PC-3 (cell line): Measurements from ENCODE around the gene CABCOCO1. TPM values are rescaled to one million over a fixed set of nuclear protein-coding genes. Genes with fewer than 3 reads are reported as not detected.

ENCODE experiments used
- ATAC-seq: fragments of 200-7000 bp; cut with Tn5 transposase; 2 replicates; pipeline ENCODE4 v1.9.1; 2020; ENCODE audit warnings: mild to moderate bottlenecking, moderate library complexity
- BruUV-seq: library from RNA; stranded (reverse); fragments of 400-500 nt; replicated peaks from 2 replicates; lab custom pipeline; 2021; lab: Mats Ljungman, UMichigan
- CTCF ChIA-PET: fragments of 300-600 bp; sonication (Branson Sonifier 250); formaldehyde crosslinking; loops from one replicate; lab custom pipeline; 2022; ENCODE audit warnings: antibody characterized with exemption; lab: Charles Lee
- POLR2A ChIA-PET: fragments of 300-600 bp; sonication (Branson Sonifier 250); formaldehyde crosslinking; loops from one replicate; lab custom pipeline; 2022; ENCODE audit warnings: antibody characterized with exemption; ENCODE audit not compliant: unreplicated experiment; lab: Charles Lee
- DNase-seq: peaks from one replicate; pipeline ENCODE4 v3.0.0-alpha.2; 2015
- H2AFZ ChIP-seq: fragments of 300-600 bp; sonication (generic); 2 replicates; pipeline ENCODE4 v1.6.0; 2016; ENCODE audit warnings: antibody characterized with exemption, low read length
- H3F3A ChIP-seq: fragments of 300-600 bp; sonication (generic); one replicate; pipeline ENCODE4 v1.6.0; 2017; ENCODE audit warnings: antibody characterized with exemption, low read length, control low read depth, mild to moderate bottlenecking; ENCODE audit not compliant: unreplicated experiment
- H3K27ac ChIP-seq: fragments of 300-600 bp; sonication (generic); 2 replicates; pipeline ENCODE4 v1.5.1; 2016; ENCODE audit warnings: mild to moderate bottlenecking, low read length
- H3K27me3 ChIP-seq: fragments of 300-600 bp; sonication (generic); 2 replicates; pipeline ENCODE4 v1.6.1; 2016; ENCODE audit warnings: low read length, mixed read lengths
- H3K36me3 ChIP-seq: fragments of 300-600 bp; sonication (generic); 2 replicates; pipeline ENCODE4 v1.6.1; 2016; ENCODE audit warnings: low read depth, mixed run types, low read length, mixed read lengths
- H3K4me1 ChIP-seq: fragments of 300-600 bp; sonication (generic); 2 replicates; pipeline ENCODE4 v1.5.1; 2016; ENCODE audit warnings: low read length; ENCODE audit not compliant: insufficient read depth
- H3K4me2 ChIP-seq: fragments of 300-600 bp; sonication (generic); 2 replicates; pipeline ENCODE4 v1.6.0; 2016; ENCODE audit warnings: low read length
- H3K4me3 ChIP-seq: fragments of 300-600 bp; sonication (generic); 2 replicates; pipeline ENCODE4 v1.5.1; 2016; ENCODE audit warnings: mild to moderate bottlenecking, low read length, mixed read lengths
- H3K79me2 ChIP-seq: fragments of 300-600 bp; sonication (generic); 2 replicates; pipeline ENCODE4 v1.6.1; 2017; ENCODE audit warnings: low read length, mixed read lengths
- H3K9ac ChIP-seq: fragments of 300-600 bp; sonication (generic); 2 replicates; pipeline ENCODE4 v1.6.0; 2016; ENCODE audit warnings: mild to moderate bottlenecking, low read length
- H3K9me2 ChIP-seq: fragments of 300-600 bp; sonication (generic); replicated peaks from 2 replicates; pipeline ENCODE4 v1.6.1; 2016; ENCODE audit warnings: mixed run types, low read length, mixed read lengths
- H3K9me3 ChIP-seq: fragments of 300-600 bp; sonication (generic); 2 replicates; pipeline ENCODE4 v1.6.1; 2016; ENCODE audit warnings: low read length, mixed read lengths
- H4K20me1 ChIP-seq: fragments of 300-600 bp; sonication (generic); 2 replicates; pipeline ENCODE4 v1.6.1; 2016; ENCODE audit warnings: low read length, mixed read lengths
- EZH2 ChIP-seq: fragments of 300-600 bp; sonication (generic); IDR thresholded peaks from one replicate; pipeline ENCODE4 v1.6.1; 2017; ENCODE audit warnings: antibody characterized with exemption, mild to moderate bottlenecking, low read length; ENCODE audit not compliant: unreplicated experiment
- EZH2phosphoT487 ChIP-seq: fragments of 300-600 bp; sonication (generic); IDR thresholded peaks from 2 replicates; pipeline ENCODE4 v1.6.1; 2018; ENCODE audit warnings: mild to moderate bottlenecking, antibody characterized with exemption, low read length, borderline replicate concordance
- intact Hi-C: fragments of 100-400 bp; cut with micrococcal nuclease; formaldehyde crosslinking; loops from 2 replicates; pipeline ENCODE4 v1.9.0; 2023
- total RNA-seq: library from RNA; depleted of rRNA; stranded (reverse); fragments of >200 nt; gene quantifications from 2 replicates; pipeline ENCODE4 v1.2.3, GENCODE V29; 2014
- TF ChIP-seq, protein P1 (sequence below): fragments of 300-600 bp; sonication (generic); conservative IDR thresholded peaks from 2 replicates; pipeline ENCODE4 v1.5.1; 2017; ENCODE audit warnings: antibody characterized with exemption, low read depth, mild to moderate bottlenecking, low read length

CABCOCO1 gene
- total RNA-seq, 1 experiment from 2014 or later, result not detected

DNA sequence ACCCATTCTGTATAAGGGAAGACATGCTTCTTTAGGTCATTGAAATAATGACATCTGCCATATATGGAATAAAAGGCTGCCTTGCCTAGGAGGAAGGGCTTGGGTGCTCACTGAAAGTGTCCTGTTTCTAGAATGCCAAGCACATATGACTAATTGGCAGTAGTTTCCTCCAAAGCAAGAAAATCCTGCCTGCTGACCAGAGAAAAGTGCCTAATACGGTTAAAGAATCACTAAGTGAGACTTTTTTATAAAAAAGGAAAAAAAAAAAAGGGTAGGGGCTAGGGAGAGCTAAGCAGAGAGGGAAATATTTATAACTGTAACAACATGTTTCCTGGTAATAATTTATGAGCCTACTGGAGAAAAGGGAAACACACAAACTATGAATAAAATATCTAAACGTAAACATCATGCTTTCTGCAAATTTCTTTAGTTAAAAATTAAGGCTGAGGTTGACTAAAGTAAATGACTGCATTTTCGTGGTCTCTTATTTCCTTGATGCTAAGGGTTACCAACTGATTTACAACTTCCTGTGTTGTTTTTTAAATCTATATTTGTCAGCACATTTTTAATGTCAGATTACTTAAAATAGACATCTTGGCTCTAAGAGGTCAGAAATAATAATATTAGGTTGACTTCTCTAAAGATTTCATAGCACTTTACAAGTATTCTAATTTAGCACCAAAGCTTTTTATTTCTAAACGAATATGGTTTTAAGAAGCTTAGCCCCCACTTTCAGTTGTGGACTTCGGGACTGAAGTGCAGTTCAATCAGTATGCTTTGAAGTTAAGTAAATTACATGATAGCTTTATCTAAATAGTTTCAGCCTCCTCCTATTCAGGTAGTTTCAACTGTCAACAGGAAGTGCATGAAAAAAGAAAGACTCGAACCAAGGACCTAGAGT, 89.6 kb downstream of the CABCOCO1 start:
- no peak for TF ChIP-seq EZH2
- no peak for TF ChIP-seq EZH2phosphoT487
- TF ChIP-seq, protein P1, sequence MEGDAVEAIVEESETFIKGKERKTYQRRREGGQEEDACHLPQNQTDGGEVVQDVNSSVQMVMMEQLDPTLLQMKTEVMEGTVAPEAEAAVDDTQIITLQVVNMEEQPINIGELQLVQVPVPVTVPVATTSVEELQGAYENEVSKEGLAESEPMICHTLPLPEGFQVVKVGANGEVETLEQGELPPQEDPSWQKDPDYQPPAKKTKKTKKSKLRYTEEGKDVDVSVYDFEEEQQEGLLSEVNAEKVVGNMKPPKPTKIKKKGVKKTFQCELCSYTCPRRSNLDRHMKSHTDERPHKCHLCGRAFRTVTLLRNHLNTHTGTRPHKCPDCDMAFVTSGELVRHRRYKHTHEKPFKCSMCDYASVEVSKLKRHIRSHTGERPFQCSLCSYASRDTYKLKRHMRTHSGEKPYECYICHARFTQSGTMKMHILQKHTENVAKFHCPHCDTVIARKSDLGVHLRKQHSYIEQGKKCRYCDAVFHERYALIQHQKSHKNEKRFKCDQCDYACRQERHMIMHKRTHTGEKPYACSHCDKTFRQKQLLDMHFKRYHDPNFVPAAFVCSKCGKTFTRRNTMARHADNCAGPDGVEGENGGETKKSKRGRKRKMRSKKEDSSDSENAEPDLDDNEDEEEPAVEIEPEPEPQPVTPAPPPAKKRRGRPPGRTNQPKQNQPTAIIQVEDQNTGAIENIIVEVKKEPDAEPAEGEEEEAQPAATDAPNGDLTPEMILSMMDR, result no peak

DNA sequence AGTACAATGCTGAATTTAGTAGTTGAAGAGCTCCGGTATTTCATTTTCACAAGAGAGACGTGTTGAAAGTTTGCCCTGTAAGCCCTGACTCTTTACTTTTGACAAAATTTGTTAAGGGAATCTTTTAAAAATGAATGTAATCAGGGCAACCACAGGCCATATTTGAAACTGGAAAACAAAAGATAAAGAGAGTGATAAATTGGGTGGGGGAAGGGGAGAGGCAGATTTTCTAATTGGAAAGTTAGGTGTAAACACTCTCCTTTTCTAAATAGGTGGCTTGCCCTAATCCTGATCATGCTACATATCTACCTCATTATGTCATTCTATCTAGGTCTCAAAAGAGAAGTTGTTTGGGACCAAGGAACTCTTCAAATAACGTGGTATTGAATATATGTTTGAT, 90.7 kb downstream of the CABCOCO1 start:
- CTCF ChIA-PET, result no interaction called here
- ATAC-seq, result no peak
- POLR2A ChIA-PET, result interaction anchor here (0.5 kb wide), 1 partner anchor 186 kb away, joined by 5 read pairs; no protein-coding TSS in a partner anchor

More for the DNA sequence above, 89.6 kb downstream of the CABCOCO1 start:
- Histone ChIP-seq H3K4me3 (peak overlapping the region; percentile 12), H3K4me1 (peaks cover 32% of the 10 kb centered on the region), H3K9me3 (no peaks in the 10 kb centered on the region), H3K9me2 (no peaks in the 10 kb centered on the region), H3K79me2 (no peaks in the 10 kb centered on the region), H3K27ac (peak overlapping the region; percentile 48), H4K20me1 (no peaks in the 10 kb centered on the region), H2AFZ (peak overlapping the region; percentile 12), H3K9ac (peak overlapping the region; percentile 5), H3K36me3 (no peaks in the 10 kb centered on the region), H3K27me3 (no peaks in the 10 kb centered on the region), H3K4me2 (peak overlapping the region; percentile 55), H3F3A (no peaks in the 10 kb centered on the region)
- DNase-seq, result peak; percentile 98
- CTCF ChIA-PET, result interaction anchor here (0.5 to 2.1 kb wide), 9 partner anchors 10 to 933 kb away, joined by 3 to 76 read pairs (median 5); partner anchors contain the start of gene ARID5B
- ATAC-seq, result peak; percentile 82
- POLR2A ChIA-PET, result interaction anchor here (0.6 kb wide), 2 partner anchors 14 to 268 kb away, joined by 4 to 5 read pairs; no protein-coding TSS in a partner anchor
- intact Hi-C loops, result loop anchor here (2.0 to 10.0 kb wide), 2 partner anchors 40 to 632 kb away; no protein-coding TSS in a partner anchor
- no TSS peak for BruUV-seq

More for the DNA sequence above, 90.7 kb downstream of the CABCOCO1 start:
- Histone ChIP-seq H3F3A (no peaks in the 10 kb centered on the region), H3K9me2 (no peaks in the 10 kb centered on the region), H3K27me3 (no peaks in the 10 kb centered on the region), H3K27ac (no peak overlapping the region), H3K9me3 (no peaks in the 10 kb centered on the region), H3K4me1 (peaks cover 43% of the 10 kb centered on the region), H3K4me3 (no peak overlapping the region), H3K79me2 (no peaks in the 10 kb centered on the region), H4K20me1 (no peaks in the 10 kb centered on the region), H3K36me3 (no peaks in the 10 kb centered on the region), H3K9ac (no peak overlapping the region), H3K4me2 (no peak overlapping the region), H2AFZ (no peak overlapping the region)
- no peak for TF ChIP-seq EZH2
- TF ChIP-seq EZH2phosphoT487, result no peak
- TF ChIP-seq, protein P1, result no peak
- intact Hi-C loops, result loop anchor here (2.0 to 10.0 kb wide), 2 partner anchors 39 to 631 kb away; no protein-coding TSS in a partner anchor
- DNase-seq, result no peak
- BruUV-seq, result no TSS peak
